Amniotic epithelial cell (primary cell): Measurements from ENCODE around the gene RGPD5.
"Not testable (repeated sequence)": the region's sequence is repeated elsewhere in the genome, so short reads cannot be mapped to it uniquely, and the experiment has no call there.

Experiments
- DNase-seq: peaks from one replicate; pipeline ENCODE4 v3.0.0-alpha.2; 2010; ENCODE audit warnings: low read depth

Gene RGPD5

GRCh38 chr2:109794074-109794737, at the start of gene RGPD5:
Gene RGPD5 (plus strand): TSS chr2:109794305. CDS start chr2:109794466, 161 bp downstream.
- DNase-seq: not testable (repeated sequence)

GRCh38 chr2:109751572-109751971, 42.5 kb upstream of the RGPD5 start:
- DNase-seq: not testable (repeated sequence)

DNA sequence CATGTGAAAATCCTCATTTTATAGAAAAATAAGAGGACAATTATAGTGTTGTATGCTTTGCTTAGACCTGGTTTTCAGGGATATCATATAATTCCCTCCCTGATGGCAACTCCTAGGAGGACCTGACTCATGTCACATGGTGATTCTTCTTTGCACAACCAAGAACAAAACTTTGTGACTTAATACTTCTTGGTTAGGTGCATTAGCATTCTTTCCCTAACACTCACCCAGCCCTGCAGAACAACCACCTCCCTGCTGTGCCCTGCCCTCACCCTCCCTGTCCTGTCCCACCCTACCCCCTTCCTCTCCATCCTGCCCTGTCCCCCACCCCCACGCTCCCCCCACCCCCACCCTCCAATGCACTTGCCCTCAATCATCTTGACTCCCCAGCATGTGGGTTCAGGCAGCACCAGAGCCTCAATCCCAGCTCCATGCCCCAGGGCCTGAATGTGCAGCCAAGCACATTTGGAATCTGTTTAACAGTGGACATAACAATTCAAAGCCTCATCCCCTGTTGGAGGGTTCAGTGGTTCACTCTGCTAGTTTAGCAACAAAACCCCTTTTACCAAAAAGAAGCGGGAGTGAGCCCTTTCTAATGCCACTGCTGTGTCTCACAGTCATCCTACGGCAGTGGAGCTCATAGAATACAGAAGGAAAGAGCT, 36.8 kb upstream of the RGPD5 start:
- DNase-seq: not testable (repeated sequence)

- not testable (repeated sequence) for DNase-seq
These were observed 33.7 kb upstream of the RGPD5 start for GRCh38 chr2:109760265-109761042.

GRCh38 chr2:109761043-109761454, 33.1 kb upstream of the RGPD5 start:
- not testable (repeated sequence) for DNase-seq

DNA sequence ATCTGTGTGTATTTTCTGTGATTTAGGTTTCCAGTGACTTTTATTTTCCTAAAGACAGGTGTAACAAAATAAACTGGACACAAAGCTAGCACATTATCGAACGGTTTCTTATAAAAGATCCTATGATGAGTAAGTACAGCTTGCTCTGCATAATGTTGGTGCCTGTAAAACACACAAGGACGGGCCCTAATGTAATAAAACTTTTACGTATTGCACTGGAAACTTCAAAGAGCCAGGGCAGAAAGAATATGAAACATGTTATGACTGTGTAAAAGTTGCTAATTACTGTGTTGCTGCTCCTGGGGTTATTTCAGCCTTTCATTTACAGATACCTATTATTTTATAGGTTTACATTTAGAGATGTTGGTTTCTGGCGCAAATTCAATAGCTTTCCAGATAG, 32.1 kb upstream of the RGPD5 start:
- DNase-seq: not testable (repeated sequence)

- DNase-seq: not testable (repeated sequence)
These were observed 28.0 kb upstream of the RGPD5 start for GRCh38 chr2:109766074-109766473.

- not testable (repeated sequence) for DNase-seq
These were observed 27.1 kb upstream of the RGPD5 start for GRCh38 chr2:109766886-109767578.

DNA sequence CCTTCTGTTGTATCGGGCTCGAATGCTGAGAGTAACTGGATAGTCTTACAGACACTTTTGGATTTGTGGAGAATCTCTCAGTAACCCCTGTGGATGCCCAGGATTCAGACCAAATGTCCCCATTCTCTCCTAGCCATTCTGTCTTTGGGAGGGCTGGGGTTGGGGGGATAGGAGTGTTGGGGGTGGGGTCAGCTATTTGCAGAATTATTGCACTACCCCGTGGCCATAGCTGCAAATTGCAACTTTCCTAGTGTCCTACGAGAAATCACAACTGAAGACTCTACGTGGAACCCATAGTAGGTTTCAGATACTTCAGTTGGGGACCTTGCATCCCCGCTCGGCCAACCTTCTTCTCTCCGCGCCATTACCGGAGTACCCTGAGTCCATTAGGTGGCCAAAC, 25.2 kb upstream of the RGPD5 start:
- DNase-seq: not testable (repeated sequence)

DNA sequence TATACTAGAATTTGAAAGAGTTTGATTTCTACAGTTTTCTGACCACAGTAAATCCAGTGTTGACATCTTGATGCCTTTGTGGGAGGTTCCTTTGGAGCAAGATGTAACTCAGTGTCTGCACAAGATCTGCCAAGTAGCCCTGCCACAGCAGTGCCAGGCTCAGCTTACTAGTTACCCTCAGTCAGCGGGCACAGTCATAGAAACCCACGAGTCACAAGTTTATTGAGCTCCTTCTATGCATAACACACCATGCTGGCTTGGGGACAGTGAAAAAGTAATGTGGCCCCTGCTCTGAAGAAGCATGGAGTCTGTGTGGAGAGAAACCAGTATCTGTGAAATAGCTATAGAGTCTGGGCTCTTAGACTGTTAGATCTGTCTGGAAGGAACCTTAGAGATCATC, 15.0 kb upstream of the RGPD5 start:
- not testable (repeated sequence) for DNase-seq

GRCh38 chr2:109781147-109781816, 12.8 kb upstream of the RGPD5 start:
- not testable (repeated sequence) for DNase-seq

GRCh38 chr2:109782446-109782993, 11.6 kb upstream of the RGPD5 start:
- DNase-seq: not testable (repeated sequence)

DNA sequence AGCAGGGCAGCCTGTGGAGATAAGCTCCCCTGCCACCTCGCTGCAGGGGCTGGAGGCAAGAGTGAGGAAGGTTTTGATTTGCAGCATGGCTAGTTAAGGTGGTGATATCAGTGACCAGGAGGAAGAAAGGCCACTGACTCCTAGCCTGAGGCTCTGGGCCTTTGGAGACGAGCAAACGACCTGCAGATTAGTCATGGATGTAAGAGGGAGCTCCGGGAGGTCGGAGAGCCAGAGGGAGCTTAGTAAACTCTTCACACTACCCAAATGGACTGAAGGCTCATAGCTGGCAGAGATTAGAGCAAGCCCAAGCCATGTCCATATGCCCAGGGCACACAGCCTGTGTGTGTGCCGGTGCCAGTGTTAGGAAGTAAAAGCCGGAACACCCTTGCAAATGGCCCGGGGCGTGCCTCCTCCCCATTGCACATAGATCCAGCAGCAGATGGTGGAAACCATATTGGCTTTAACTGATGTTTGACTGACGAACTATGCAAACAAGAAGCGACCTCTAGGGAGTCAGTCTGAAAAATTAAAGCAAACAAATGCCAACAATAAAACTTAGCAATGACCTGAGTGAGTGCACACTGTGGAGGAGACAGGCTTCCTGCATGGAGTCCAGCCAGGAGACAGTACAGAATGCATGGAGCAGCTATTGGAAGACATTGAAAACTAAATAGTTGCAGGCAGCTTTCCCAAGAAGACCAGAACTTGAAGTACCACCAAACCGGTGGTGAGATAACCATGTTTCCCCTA, 2.4 kb upstream of the RGPD5 start:
- DNase-seq: not testable (repeated sequence)

DNA sequence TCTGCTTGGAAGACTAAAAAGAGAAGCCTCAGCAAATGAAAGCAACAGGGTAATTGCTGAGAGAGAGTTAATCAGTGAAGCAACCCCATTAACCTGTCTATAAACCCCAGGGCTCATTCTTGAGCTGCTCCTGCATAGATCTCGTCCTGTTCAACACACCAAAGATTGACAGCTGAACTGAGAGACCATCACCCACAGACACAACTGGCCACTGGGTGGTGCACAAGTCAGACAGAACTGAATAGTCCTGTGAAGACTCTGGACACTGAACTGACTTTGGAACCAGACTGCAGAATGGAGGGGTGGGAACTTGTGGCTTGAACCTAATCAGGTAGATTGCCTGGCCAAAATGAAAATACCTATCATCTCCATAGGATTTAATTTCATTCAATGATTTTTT, 1.4 kb upstream of the RGPD5 start:
- DNase-seq: not testable (repeated sequence)

DNA sequence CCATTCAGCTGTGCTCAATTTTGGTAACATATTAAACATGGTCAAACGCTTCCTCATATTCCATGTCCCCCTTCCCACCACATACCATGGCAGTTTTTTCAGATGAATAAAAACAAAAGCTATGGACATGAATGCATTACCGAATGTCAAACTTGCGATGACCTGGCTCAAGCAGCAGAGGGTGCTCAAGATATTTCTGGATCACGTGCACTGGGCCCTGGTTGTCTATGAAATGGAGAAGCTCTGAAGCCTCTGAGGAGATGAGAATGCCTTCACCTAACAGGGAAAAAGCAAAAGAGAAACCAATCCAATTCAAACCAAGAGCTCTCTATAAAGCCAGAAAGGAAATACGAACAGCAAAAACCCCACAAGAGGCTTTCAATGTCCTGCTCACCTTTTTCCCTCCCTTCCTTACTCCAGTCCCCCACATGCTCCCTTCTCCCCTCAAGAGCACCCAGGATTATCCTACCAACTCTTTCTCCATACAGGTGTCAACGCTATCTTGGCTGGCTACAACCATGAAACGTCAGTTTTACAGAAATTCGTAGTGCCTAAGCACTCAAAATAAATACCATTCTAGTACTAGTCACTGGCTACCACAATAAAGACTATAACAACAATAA, 77.1 kb downstream of the RGPD5 start:
- DNase-seq: not testable (repeated sequence)

DNA sequence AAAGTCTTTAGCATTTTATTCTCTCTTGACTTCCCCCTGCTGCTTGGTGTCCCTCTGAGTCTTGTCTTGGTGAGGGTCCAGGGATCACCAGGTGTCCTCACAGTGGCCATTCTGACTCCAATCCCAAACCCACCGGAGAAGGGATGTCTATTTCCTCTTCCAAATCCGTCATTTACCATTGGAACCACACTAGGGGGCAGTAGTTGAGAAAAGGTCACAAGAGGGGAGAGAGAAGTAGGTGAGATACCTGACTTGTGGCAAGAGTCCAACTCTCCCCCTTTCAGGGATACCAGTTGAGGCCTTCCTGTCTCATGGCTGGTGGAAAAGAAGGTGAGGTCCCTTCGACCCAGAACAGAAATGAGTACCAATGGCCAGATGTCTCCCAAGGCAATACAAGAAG, 82.5 kb downstream of the RGPD5 start:
- DNase-seq: not testable (repeated sequence)

GRCh38 chr2:109882112-109882511, 88.0 kb downstream of the RGPD5 start:
- DNase-seq: not testable (repeated sequence)

GRCh38 chr2:109888414-109888813, 94.3 kb downstream of the RGPD5 start:
- DNase-seq: not testable (repeated sequence)

DNA sequence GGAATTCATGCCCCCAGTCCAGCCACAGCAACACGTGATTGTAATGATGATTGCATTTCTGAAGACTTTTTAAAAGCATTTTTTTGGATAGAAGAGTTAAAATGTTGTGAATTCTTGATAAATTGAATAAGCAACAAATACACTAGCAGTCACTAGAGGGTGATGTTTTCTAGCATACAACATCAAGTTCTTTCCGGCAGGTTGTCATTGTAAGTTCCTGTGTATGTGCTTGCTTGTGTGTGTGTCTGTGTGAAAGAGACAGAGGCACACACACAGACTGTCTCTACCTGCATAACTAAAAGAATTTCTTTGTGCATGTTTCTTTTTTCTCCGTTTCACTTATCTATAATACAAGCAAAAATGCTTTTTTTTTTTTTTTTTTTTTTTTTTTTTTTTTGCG, 95.8 kb downstream of the RGPD5 start:
- not testable (repeated sequence) for DNase-seq

DNA sequence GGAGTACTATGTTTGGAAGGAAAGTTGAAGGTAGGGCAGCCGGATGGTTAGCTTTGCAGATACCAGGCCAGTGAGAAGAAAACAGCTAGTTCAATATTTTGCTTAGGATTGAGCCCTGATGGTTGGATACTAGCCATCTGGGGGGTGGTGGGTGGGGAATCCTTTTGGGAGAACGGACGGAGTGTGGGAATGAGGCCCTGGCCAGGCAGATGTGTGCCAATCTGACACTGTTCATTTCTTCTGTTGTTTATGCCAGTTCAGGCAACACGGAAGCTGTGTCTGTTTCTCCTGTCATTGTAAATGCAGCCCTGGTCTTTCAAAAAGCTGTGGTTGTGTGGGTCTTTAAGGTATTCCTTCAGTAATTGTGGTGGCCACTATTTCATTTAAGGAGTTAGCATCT, 96.9 kb downstream of the RGPD5 start:
- DNase-seq: not testable (repeated sequence)
